SKM-1 treated with dmso at 0.1 percent for 144 hours (cell line): ENCODE results near the gene NOP16.

ENCODE experiments used
- DNase-seq: peaks from one replicate; lab custom pipeline; 2025; ENCODE audit not compliant: unreplicated experiment; lab: John Stamatoyannopoulos, UW

Gene NOP16

DNA sequence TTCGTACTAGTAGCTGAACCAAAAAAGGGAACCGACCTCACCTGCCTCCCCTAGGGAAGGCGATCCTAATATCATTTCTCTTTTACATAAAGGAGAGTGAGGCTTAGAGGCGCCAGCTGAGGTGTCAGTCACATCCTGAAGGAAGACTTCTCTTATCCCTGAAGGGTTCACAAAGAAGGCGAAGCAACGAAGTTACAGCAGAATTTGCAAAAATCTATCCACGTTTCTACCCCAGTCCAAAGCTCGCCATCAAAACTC lies 26.2 kb downstream of the NOP16 start:
- no peak for DNase-seq

DNA sequence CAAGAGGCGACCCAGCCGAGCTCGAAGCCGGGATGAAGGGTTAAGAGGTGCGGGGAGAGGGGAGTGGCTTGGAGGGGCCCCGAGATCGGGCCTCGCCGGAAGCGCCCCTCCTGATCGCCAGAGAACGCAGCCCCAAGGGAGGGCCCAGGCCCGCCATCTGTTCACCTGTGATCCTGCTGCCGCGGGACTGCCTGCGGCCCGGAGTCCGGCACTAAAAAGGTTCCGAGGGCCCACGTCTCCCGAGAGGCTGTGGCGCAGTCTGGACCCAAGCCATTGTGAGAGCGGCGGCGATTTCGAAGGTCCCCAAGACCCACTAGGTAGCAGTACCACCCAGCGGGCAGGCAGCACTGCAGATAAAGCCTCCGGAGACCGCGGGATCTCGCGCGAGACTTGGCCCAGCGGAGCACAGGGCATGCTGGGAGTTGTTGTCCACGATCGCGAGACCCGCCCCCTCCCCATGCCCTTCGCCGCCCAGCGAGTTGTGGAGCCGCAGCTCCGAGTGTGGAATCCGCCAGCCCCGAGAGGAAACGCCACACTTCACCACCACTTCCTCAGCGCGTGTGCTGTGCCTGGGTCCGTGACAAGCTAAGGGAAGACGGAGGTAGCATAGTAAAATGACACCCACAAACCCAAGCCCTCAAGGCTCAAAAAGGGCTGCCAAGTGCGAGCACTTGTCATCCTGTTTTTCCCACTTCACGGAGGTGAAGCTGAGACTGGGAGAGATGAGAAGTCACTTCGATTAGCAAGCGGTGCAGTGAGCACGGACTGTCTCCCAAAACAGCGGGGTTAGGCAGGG lies 26.8 kb downstream of the NOP16 start, which contains the start of gene KIAA1191:
Gene KIAA1191, minus strand, starts transcription at position 328 of the 796 bp plus-strand sequence. CDS start 2,256 bp downstream, outside the sequence.
- DNase-seq = peak; percentile 82

DNA sequence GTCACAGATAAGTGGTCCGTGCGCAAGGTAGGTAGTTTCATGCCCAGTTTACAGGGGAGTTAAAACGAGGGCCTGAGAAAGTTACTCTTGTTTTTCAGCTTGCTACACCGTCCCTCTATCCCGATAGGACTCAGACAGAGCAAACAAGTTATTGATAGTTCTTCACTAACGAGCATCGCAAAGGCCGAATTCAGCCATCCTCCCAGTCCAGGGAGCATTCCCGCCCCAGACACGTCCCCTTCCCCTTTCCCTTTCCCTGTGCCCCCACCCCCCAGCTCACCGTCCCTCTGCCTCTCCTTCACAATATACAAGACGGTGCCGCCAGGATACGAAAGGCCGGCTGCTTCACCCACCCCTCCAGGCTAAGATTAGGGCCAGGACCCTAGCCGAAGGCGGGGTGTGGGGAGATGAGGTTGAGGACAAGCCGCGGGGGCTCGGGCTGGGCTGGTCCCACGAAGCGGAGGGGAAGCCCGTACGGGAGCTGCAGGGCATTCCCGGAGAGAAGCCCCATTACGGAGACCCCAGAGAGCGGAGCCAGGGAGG lies 27.4 kb downstream of the NOP16 start:
- no peak for DNase-seq

DNA sequence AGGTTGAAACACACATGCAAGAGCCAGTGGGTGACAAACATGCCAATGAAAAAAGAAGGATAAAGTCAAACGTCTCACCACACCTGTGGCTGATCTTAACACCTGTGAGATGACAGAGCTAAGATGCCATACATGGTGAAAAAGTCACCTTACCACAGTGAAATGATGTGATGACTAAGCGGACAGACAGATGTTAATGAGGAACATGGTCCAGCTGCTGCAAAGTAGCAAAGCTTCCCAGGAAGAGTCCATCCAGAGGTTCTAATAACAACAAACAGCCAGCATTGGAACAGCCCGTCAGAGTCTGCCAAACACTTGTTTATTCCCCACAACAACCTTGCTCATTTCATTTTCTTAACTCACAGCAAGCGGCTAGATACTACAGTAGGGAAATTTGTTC lies 28.7 kb downstream of the NOP16 start:
- DNase-seq = no peak

DNA sequence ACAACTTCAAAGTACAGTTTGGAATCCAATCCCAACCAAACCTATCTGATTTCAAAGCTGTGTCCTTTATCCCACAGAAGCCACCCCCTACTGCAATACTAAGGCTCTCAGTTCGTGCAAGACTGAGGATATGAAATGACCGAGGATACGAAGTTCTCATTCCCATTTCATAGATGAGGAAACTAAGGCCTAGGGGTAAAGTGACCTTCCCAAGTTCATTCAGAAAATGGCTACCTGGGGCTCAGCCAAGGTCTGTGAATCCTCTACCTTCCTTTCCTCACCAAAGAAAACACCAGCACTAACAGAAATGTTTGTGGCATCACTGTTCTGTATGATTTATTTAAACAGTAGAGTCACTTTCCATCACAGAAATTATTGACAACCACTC lies 32.2 kb downstream of the NOP16 start:
- DNase-seq = no peak

DNA sequence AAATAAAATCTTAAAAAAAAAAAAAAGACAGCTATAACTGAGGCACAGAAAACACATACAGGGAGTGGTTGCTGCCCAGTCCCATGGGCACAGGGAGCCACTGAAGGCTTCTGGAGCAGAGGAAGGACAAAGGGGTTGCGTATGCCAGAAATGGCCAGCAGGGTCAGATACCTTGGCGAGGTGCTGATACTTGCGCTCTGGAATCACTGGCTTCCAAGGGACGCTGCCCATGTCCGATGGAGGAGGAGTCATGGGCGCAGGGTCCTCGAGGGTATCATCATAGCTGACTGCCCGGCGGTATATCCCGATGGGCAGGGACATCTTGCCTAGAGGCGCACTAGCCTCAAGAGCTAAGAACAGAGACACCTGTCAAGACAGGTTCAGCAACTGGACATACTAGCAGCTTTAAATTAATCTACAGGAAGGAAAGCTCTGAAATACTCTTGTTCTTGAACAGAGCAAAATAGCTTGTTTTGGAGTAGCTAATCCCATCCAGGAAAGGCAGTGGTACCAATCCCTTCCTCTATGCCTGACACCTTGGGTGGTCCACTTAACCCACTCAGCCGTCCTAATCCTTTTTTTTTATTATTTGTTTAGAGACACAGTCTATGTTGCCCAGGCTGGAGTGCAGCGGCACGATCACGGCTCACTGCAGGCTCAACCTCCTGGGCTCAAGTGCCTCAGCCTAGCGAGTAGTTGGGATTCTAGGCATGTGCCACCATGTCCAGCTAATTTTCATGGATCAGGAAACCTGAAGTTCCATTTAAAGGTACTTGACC lies 32.8 kb downstream of the NOP16 start:
- DNase-seq = no peak

DNA sequence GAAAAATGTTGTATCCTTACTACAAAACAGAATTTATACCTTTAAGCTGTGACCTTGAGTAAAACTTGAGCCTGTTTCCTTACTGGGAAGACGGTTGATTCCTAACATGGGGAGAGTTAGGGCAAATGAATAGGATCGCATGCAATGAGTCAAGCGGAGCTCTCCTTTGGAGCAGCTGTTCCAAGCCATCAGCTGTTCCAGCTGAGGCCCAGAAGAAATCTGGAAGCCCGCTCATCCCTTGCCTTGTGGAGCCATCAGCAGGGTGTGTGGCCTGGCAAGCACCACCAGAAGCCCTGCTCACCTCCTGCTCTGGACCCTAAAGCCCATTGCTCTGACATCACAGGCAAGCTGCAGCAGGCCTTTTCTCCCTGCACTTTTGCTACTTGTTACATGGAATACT lies 34.9 kb downstream of the NOP16 start:
- DNase-seq = no peak

DNA sequence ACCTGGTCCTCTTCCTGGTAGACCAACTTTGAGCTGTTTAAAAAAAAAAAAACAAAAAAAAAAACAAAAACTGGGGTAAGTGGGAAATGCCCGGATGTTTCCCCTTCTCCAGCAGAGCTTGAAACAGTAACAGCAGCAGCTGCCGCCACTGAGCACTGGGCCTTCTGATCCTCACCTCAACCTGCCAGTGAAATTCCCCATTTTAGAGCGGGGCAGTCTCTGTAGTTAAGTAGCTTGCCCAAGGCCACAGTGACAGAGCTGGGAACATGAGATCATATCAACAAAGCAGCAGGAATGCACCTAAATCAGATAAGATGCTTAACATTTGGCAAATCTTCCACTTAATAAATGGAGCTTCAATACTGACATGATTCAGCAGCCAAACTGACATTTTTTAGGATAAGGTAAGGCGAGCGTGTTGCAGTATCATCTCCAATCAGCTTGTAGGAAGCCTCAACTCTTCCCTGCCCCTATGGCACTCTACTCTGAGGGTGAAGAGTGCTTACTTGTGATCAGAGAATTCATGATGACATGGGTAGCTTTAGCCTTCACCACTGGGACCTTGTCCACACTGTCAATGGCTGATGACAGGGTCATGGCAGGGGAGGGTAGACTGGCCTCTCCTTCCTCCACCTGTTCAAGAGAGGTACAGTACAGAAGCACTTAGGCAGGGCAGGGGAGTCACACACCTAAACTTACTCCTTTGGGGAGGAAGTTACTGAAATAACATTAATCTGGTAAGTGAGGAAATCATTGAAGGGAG lies 36.1 kb downstream of the NOP16 start:
- DNase-seq = no peak

DNA sequence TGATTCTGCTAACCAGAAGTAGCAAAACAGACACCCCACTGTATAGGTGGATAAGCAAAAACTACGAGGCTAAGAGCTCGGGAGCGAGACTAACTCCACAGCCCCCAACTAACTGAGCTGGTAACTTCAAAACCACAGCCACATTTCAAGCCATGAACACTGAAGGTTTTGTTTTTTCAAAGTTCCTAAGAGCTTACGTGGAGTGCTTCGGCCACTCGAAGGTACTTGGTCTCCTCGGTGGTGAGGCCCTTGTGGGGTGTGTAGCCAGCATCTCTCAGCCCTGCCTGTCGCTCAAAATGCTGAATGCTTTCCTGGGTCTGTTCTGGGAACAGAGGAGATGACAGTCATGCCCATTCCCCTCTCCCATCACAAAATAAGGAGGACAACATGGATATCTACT lies 38.0 kb downstream of the NOP16 start:
- DNase-seq = no peak

DNA sequence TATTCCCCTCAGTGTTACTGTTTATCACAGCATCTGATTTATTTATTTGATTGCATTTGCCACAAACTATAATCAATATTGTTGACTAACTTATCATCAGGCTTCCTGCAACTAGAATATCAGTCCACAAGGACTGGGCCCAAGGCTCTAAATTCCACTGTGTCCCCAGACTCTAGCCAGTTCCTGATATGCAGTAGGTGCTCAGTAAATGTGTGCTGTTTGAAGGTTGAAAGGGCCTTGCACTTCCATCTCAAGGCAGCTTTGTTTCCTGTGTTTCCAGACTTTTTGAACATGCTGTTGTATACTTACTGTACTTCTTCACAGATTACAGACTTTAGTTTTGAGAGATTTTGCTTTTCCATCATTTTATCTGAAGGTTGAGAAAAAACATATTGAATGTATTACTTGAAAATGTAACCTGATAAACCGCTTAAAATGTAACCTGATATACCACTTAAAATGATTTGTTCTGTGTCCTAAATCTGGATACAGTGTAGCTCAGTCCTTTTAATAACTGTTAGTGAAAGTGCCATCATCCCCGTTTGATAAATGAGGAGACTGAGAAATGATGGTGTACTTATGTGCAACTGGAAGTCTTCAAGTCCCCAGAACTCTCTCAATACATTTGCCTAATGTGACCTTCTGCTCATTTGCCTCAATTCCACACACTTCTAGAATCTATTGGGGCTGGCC lies 45.5 kb downstream of the NOP16 start:
- DNase-seq = no peak

DNA sequence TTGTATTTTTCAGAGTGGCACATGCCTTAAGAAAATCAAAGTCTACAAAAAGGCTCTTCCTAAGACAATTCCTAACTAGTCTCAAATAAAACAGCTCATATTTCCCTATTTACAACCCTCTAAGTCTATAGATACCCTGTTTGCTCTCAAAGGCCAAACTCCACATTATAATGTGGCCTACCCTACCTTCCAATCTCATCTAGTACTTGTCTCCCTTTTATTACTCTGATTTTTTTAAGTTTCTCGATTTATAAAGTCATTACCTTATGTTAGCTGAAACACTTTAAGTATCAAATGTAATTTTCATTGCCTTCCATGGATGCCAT lies 46.3 kb downstream of the NOP16 start:
- DNase-seq = no peak

DNA sequence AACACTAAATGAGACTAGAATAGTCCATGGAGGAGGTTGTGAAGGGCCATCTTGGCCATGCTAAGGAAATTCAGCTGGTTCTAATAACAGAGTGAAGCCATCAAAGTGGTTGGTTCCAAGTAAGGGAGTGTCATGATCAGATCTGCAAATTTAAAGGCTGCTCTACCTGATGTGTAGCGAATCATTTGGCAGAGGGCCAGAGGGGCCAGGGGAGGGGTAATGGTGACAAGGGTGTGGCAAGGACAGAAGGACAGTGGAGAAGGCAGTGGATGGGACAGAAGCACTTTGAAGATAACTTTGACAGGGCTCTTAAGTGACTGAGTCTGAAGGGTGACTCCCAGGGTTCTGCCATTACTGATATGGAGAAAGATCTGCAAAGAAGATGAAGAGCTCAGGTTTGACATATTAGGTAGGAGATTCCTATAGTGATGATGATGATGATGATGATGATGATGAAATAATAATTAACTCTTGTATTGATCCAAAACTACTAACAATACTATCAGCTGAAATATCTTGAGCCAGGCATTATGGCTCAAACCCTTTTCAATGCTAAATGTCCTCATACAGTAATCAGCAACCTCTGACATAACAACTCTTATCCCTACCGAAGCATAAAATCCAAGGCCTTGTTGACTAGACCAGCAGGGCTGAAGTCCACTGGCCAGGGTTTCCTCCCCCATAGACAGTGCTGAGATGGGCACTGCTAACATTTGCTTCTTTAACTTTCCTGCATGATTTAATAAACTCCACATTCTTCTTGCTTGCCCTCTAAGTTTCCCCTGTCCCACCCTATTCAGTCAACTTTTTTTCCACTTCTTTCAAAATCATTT lies 46.9 kb downstream of the NOP16 start:
- no peak for DNase-seq

DNA sequence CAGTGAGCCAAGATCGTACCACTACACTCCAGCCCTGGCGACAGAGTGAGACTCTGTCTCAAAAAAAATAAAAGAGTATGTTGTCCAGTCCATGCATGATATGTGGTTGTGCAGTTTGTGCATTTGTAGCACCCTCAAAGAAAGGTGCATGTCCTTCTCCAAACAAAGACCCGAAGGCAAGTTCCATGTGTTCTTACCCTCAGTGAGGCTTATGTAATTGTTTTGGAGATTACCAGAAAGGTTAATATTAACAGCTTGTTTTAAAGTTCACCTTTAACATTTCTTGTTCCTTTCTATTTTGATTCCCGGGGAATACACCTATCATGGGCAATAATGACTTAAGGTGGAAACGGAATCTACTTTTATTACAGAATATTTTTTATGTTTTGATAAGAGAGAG lies 49.1 kb downstream of the NOP16 start:
- no peak for DNase-seq

DNA sequence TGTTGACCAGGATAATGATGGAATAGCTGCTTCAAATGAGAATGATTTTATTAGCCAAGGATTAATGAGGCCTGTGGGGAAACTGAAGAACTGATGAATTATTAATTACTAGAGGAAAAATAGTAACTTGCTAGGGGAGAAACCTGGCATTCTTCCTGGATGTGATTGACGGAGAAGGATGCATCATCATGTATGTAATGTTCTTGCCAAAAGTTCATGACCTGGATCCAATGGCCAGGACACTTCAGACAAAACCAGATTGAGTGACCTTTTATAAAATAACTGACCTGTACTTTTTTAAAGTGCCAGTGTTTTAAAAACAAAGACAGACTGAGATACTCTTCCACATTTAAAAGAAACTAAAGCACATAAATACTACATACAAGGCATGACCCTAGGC lies 50.5 kb downstream of the NOP16 start:
- no peak for DNase-seq

DNA sequence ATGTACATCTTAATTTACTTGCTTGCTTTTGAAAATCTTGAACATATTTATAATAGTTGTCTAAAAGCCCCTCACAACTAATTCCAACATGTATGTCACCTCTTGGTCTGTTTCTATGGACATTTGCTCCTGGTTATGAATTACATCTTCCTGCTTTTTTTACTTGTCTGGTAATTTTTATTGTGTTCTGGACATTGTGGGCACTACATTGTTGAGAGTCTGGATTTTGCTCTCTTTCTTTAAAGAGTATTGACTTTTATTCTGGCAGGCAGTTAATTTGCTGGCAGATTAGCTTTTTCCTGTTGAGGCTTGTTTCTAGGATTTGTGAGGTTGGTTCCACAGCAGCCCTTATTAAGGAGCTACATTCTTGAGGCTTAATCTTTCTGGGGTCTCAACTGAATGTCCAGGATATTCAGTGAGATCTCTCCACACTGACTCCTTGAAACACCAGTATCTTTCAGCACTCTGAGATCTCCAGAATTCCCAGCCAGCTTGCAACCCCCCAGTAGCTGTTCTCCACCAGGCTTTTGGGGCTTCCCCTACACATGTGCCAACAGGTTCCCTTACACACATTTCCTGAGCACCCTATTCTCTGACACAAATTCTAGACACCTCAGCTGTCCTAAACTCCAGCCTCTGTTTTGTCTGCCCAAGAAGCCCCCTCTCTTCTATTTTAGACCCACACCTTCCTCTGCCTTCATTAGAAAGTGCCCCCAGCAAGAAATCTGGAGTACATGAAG lies 54.2 kb downstream of the NOP16 start:
- no peak for DNase-seq
